HG02885 (cell line): ENCODE results near the gene HERC5.
"Not testable (repeated sequence)": the region's sequence is repeated elsewhere in the genome, so short reads cannot be mapped to it uniquely, and the experiment has no call there.

ENCODE experiments used
- ATAC-seq: cut with Tn5 transposase; IDR thresholded peaks from one replicate; pipeline ENCODE4 v1.9.1; 2021; ENCODE audit warnings: mild to moderate bottlenecking; ENCODE audit not compliant: unreplicated experiment, poor library complexity

The HERC5 gene

DNA sequence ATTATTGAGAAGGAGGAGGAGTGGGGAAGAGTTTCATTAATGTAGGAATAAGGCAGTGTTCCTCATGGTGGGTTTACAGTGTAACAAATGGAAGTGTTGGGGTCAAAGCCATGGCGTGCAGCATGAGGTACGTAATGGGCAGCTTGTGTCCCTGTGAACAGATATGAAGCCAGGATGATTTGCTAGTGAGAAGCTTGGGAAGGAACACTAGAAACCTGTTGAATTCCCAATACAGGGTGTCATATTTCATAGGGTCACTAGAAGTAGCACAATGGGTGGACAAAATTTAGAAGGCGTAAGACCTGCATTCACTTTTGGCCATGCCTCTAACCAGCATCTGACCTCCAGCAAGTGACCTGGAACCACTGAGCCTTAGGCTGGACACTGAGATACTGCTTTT lies 59.8 kb downstream of the HERC5 start:
- no peak for ATAC-seq

GRCh38 chr4:88517825-88518224 lies 60.9 kb downstream of the HERC5 start:
- ATAC-seq, result no peak

- no peak for ATAC-seq
These were observed 62.0 kb downstream of the HERC5 start for GRCh38 chr4:88518911-88519310.

DNA sequence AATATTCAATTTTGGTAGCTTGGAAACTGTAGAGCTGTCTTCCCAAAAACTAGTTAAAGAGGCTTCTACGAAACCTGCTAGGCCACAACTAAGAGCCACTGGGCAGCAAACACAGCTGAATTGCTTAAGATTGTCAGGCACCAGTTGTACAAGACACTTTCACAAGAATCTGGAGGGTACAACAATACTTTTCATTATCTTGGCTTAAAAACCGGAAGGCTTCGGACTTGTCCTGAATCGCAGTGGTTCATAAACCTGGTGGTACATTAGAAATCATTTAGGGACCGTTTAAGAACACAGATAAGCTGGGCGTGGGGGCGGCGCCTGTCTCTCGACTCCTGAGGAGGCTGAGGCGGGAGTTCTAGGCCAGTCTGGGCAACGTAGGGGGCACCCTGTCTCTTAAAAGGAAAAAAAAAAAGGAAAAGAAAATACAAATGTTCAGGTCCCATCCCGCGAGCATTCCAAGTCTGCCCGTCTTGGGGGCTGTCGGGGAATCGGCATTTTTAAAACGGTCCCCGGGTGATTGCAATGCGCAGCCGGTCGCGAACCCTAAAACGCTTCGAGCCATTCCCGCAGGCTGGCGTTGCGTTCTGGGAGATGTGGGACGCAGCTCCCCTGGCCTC lies 65.9 kb downstream of the HERC5 start:
- ATAC-seq, result peak; percentile 30

DNA sequence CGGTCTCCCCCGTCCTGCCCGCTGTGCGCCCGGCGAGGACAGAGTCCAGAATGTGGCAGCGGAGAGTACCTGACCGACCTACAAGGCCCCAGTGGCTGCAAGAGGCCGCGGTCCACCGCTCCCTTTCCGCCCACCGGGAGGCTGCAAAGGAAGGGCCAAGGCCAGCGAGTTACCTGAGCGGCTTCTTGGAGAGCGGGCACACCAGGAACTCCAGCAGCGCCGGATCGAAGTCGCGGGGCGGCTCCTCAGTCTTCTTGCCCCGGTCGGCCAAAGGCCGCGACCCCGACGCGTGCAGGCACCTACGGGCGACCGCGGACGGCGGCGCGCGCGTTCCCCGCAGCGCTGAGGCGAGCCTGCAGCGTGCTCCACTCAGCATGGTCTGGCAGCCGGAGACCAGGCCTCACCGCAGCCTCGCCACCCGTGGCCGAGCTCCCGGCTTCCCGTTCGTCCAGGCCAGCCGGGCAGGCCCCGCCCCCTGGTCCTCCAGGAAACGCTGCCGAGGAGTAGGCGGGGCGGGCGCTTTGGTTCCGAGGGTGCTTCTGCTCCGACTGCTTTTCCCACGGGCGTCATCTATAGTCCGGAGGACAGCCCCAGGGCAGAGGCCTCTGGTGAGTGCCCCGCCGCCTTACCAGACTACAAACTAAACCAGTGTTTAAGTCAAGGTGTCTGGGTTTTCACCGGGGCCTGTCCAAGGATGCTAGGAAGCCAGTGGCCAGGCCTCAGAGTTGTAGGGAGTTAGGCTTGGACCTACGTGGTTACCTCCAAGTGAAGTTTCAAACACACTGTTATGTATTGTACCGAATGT lies 66.6 kb downstream of the HERC5 start, which contains the start of gene PYURF:
Gene PYURF, minus strand, starts transcription at position 452 of the 805 bp plus-strand sequence. Its CDS starts 76 bp downstream, at position 376.
- ATAC-seq, result peak; percentile 81

DNA sequence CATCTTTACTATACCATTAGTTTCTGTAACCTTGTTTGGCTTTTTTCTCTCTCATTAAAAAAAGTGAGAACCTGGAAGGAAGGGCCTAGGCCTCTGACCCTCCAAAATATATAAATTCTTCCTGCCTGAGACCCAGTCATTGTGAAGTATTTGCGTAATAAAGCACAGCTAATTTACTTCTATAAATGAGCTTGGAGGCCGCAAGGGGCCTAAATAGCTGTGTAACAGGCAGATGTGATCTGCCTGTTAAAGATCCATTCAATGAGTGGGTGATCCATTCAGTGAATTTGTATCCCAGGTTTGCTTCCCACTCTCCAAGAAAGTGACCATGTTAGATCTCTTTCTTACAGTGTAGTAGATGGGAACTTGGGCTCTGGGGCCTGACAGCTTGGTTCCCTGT lies 67.3 kb downstream of the HERC5 start:
- ATAC-seq, result no peak

DNA sequence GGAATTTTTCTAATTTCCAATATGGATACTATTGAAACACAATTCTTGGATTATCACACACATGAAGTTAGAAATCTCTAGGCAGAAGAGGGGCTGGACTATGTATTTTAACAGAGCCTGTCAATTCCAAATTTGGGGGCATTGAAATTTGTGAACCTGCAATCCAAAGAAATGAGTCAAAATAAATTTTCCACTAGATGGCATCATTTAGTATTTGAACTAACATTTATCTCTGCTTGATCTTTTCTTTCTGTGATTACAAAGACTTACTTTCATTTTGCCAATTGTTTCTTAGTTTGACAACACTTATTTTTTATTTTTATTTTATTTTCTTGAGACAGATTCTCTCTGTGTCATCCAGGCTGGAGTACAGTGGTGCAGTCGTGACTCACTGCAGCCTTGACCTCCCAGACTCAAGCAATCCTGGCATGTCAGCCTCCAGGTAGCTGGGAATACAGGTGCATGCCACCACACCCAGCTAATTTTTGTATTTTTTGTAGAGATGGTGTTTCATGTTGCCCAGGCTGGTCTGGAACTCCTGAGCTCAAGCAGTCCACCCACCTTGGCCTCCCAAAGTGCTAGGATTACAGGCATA lies 69.4 kb downstream of the HERC5 start:
- ATAC-seq, result no peak

DNA sequence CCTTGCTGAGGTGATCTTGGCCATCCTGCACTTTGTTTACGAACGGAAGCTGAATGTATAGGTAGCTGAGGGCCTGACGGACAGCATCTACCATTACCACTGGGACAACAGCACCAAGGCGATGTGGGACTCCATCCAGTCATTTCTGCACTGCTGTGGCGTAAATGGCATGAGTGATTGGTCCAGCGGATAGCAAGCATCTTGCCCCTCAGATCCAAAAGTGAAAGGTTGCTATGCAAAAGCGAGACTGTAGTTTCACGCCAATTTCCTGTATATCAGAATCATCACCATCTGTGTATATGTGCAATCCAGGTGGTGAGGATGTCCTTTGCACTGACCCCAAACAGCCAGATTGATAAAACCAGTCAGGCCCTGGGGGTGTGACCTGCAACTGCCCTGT lies 70.9 kb downstream of the HERC5 start:
- peak; percentile 46 for ATAC-seq

DNA sequence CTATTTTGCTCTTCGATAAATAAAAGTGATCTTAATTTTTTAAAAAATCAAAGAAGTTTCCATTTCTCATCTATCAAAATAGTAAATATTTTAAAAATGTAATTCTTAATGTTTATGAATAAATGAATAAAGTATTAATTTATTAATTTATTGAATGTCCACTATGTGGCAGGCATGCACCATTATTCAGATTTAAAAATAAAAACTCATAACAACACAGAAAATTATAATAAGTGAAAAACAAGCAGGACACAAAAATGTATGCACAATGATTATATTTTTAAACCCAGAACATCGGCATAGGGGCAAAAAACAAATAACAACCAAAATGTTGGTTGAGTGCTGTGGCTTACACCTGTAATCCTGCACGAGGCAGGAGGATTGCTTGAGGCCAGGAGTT lies 71.9 kb downstream of the HERC5 start:
- no peak for ATAC-seq

DNA sequence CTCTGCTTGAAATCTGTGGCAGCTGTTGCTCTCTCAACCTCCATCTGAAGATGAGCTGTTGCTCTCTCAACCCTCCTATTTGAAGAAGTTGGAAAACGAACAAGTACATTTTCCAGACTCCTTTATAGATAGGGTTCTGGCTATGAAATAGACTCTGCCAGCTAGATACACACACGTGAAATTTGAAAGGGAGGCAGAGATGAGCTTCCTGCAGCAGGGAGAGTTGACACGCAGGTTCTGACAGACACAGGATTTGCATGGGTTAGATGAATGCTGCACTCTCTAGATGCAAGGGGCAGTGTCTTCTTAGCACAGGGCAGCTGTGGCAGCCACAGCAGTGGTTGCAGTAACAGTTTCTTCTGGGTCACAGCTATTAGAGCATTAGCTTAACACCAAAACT lies 74.6 kb downstream of the HERC5 start:
- no peak for ATAC-seq

DNA sequence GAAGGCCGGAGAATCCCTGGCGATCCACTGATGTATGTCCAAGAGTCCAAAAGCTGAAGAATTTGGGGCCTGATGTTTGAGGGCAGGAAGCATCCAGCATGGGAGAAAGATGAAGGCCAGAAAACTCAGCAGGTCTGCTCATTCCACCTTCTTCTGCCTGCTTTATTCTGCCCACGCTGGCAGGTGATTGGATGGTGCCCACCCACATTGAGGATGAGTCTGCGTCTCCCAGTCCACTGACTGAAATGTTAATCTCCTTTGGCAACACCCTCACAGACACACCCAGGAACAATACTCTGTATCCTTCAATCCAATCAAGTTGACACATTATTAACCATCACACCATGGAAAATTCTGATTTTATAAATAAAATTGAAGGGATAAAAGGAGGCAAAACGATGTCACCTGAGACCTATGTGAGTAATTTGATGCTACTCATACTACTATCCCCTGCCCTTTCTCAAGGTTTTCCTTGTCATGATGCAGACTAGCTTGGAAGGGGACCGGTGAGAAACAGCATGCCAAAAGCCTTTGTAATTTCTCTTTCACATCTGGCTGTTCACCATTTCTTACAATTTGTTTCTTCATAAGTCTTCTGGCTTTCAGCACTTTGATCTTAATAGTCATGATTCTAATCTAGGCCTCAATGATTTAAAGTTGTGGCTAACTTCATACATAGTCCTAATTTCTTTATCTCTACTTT lies 76.3 kb downstream of the HERC5 start:
- ATAC-seq, result no peak

DNA sequence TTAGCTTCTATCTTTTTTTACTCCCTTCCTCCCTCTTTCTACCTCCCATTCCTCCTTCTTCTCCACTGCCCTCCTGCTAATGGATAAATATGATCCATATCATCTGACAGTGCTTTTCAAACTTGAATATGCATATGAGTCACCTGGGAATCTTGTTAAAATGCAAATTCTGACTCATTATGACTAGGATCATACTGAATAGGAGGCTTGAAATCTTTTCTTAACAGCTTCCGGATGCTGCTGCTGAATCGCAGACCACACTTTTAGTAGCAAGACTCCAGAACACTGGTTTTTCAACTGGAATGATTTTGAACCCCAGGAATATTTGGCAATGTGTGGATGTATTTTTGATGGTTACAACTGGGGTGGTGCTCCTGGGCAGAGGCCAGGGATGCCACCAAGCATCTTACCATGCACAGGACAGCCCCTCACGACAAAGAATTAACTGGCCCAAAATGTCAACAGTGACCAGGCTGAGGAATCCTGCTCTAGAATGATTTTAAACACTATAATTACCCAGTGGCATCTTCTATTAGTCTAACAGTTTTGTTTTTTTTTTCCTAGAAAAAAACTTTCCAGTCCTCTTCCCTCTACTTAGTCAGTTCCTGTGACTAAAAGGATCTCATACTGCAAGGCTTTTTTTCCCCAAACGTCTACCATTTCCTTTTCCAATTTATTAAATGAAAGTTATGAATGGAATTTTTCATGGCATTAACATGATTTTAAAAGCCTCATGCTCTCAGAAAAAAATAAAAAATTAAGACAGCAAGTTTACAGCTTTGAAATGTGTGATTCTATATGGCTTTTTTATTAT lies 77.2 kb downstream of the HERC5 start:
- ATAC-seq, result no peak

DNA sequence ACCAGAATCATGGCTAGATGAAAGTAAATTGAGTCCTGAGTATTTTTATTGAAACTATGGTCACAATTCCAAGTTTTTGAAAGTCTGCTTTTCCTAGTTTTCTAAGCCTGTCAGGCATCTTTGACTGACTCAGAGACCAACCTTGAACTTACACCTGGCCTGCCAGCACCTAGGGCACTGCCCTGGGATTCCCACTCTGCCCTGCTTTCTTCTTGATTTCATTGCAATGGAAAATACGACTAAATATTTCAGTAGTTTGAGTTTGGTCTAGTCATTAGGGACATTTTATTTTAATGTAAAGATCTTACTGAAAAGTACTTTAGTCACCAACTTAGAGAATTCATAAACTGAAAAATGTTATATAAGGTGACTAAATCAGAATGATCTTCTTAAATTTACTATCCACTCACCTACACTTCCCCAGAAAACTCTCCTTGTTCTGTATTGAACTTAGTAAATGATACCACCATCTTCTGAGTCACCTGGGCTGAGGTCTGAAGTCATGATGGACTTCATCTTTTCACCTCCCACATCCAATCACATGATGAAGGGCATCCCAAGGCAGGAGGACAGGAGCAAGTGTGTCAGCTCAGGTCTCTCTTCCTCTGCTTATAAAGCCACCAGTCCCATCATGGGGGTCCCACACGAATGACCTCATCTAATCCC lies 78.3 kb downstream of the HERC5 start:
- no peak for ATAC-seq

DNA sequence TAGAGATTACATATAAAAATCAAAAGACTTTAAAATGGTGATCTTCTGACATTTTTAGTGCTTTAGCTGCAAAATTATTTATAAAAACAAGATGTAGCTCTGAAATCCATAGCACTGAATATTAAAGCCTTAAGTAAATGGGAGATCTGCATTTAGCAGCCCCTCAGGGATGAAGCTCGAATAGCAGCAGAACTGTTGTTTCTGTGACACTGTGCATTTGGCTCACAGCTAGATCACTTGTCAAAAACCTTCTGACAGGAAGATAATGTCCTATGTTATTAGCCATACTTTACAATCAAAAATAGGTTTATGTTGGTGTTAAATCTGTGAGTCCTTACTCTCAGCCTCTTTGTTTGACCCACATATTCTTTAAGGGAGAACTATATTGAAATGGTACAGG lies 80.8 kb downstream of the HERC5 start:
- ATAC-seq, result no peak

DNA sequence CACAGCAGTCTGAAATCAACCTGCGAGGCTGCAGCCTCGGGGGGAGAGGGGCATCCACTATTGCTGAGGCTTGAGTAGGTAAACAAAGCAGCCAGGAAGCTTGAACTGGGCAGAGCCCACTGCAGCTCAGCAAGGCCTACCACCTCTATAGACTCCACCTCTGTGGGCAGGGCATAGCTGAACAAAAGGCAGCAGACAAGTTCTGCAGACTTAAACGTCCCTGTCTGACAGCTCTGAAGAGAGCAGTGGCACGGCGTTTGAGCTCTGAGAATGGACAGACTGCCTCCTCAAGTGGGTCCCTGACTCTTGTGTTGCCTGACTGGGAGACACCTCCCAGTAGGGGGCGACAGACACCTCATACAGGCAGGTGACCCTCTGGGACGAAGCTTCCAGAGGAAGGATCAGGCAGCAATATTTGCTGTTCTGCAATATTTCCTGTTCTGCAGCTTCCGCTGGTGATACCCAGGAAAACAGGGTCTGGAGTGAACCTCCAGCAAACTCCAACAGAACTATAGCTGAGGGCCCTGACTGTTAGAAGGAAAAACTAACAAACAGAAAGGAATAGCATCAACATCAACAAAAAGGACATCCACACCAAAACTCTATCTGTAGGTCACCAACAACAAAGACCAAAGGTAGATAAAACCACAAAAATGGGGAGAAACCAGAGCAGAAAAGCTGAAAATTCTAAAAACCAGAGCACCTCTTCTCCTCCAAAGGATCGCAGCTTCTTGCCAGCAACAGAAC lies 82.6 kb downstream of the HERC5 start:
- not testable (repeated sequence) for ATAC-seq

GRCh38 chr4:88549815-88550214 lies 92.9 kb downstream of the HERC5 start:
- no peak for ATAC-seq
